SK-N-SH (cell line): ENCODE results near the gene ADIG.

Experiments
- CHD2 ChIP-seq: fragments of 150-350 bp; IDR thresholded peaks from 2 replicates; pipeline ENCODE4 v1.6.1; 2018; ENCODE audit warnings: low read length; ENCODE audit not compliant: partially characterized antibody
- EZH2phosphoT487 ChIP-seq: fragments of 200-600 bp; sonication (generic); IDR thresholded peaks from 2 replicates; pipeline ENCODE4 v1.6.1; 2017; ENCODE audit warnings: low read depth, mixed run types, mild to moderate bottlenecking, antibody characterized with exemption, moderate library complexity, borderline replicate concordance
- GATA2 ChIP-seq: sonication (generic); formaldehyde crosslinking; IDR thresholded peaks from 2 replicates; pipeline ENCODE4 v1.5.0; 2020; ENCODE audit warnings: mild to moderate bottlenecking, missing genetic modification reagents
- MEF2A ChIP-seq: IDR thresholded peaks from 2 replicates; pipeline ENCODE4 v1.4.0; 2012; ENCODE audit warnings: low read depth, borderline replicate concordance
- MXI1 ChIP-seq: IDR thresholded peaks from 2 replicates; pipeline ENCODE4 v1.6.1; 2012; ENCODE audit warnings: mild to moderate bottlenecking, low read depth, low read length, improper control_type of control experiment
- POLR2AphosphoS5 ChIP-seq: IDR thresholded peaks from 2 replicates; pipeline ENCODE4 v1.6.1; 2012; ENCODE audit warnings: low read depth, low read length
- RAD21 ChIP-seq: IDR thresholded peaks from 2 replicates; pipeline ENCODE4 v1.6.1; 2012; ENCODE audit warnings: mild to moderate bottlenecking, low read length
- SIN3A ChIP-seq: IDR thresholded peaks from 2 replicates; pipeline ENCODE4 v1.6.1; 2012; ENCODE audit warnings: low read depth, mild to moderate bottlenecking, low read length, moderate library complexity, borderline replicate concordance
- TAF1 ChIP-seq: IDR thresholded peaks from 2 replicates; pipeline ENCODE4 v1.6.1; 2012; ENCODE audit warnings: low read depth, mild to moderate bottlenecking, low read length, moderate library complexity, borderline replicate concordance
- YY1 ChIP-seq: IDR thresholded peaks from 2 replicates; pipeline ENCODE4 v1.4.0; 2012; ENCODE audit warnings: low read depth, mild to moderate bottlenecking
- TF ChIP-seq, protein P1 (sequence below): fragments of 200-600 bp; sonication (generic); IDR thresholded peaks from 2 replicates; pipeline ENCODE4 v1.6.1; 2017; ENCODE audit warnings: antibody characterized with exemption, mild to moderate bottlenecking, moderate library complexity
- TF ChIP-seq, protein P2 (sequence below): IDR thresholded peaks from 2 replicates; pipeline ENCODE4 v1.4.0; 2012; ENCODE audit warnings: low read depth
- TF ChIP-seq, protein P3 (sequence below): fragments of 150-350 bp; IDR thresholded peaks from 2 replicates; pipeline ENCODE4 v1.6.1; 2017; ENCODE audit warnings: antibody characterized with exemption, low read length, low read depth, borderline replicate concordance

DNA sequence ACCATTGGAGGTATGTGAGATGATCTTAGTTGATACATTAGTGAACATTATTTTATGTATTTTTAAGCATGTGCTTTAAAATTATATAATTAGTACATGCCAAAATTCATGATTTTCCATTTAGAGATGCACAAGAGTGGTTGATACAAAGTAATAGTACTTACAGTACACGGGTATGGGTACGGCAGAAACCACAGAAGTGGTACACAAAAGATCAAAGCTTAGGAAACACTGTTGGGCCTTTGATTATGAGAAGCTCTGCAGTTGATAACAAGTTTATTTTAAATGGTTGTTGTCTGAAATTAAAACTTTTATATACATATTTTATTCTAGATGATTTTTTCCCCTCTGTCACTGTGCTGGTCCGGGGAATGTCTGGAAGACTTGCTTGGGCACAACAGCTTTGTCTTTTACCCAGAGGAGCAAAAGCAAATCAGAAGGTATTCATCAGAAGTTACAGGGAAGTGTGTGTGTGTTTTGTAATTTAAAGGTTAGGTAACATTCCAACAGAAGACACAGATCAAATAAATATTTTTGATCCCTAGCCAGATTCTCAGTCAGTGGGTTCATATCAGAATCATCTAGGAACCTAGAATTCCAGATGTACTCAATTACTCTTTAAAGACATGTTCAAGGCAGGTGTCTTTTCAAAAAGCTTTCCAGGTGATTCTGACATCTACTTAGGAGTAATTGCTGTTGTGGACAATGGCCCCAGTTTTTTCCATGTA, 32.5 kb upstream of the ADIG start:
- TF ChIP-seq, protein P1, sequence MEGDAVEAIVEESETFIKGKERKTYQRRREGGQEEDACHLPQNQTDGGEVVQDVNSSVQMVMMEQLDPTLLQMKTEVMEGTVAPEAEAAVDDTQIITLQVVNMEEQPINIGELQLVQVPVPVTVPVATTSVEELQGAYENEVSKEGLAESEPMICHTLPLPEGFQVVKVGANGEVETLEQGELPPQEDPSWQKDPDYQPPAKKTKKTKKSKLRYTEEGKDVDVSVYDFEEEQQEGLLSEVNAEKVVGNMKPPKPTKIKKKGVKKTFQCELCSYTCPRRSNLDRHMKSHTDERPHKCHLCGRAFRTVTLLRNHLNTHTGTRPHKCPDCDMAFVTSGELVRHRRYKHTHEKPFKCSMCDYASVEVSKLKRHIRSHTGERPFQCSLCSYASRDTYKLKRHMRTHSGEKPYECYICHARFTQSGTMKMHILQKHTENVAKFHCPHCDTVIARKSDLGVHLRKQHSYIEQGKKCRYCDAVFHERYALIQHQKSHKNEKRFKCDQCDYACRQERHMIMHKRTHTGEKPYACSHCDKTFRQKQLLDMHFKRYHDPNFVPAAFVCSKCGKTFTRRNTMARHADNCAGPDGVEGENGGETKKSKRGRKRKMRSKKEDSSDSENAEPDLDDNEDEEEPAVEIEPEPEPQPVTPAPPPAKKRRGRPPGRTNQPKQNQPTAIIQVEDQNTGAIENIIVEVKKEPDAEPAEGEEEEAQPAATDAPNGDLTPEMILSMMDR, result no peak
- TF ChIP-seq, protein P2, sequence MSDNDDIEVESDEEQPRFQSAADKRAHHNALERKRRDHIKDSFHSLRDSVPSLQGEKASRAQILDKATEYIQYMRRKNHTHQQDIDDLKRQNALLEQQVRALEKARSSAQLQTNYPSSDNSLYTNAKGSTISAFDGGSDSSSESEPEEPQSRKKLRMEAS, result no peak
- TF ChIP-seq CHD2 (no peak), POLR2AphosphoS5 (no peak), SIN3A (no peak), TAF1 (no peak), YY1 (no peak), GATA2 (CRISPR knock-in tag) (no peak), MEF2A (no peak), MXI1 (no peak), EZH2phosphoT487 (no peak), RAD21 (no peak)
- TF ChIP-seq, protein P3, sequence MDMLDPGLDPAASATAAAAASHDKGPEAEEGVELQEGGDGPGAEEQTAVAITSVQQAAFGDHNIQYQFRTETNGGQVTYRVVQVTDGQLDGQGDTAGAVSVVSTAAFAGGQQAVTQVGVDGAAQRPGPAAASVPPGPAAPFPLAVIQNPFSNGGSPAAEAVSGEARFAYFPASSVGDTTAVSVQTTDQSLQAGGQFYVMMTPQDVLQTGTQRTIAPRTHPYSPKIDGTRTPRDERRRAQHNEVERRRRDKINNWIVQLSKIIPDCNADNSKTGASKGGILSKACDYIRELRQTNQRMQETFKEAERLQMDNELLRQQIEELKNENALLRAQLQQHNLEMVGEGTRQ, result no peak
